Measurements from ENCODE around the gene RIN2.

DNA sequence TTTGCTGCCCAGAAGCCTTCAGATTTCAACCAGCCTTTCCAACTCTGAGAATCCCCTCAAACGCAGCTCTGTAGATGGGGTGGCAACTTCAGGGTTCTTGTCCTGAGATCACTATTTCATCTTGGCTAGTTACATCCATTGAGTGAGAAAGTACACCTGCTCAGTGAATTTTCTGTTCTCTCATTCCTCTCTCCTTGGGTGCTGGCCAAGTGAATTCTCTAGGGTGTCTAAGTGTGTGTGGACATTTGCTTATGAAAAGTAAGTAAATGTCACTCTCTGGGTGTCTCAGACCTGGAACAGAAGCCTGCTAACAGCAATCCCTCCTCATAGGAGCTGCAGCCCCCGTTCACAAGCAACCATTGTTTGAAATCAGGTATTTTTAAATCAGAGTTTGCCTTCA, 3.8 kb downstream of the RIN2 start:
- no peak for TF ChIP-seq POLR2A (IDR thresholded peaks at IDR 0.05)
- TF ChIP-seq, protein P1, sequence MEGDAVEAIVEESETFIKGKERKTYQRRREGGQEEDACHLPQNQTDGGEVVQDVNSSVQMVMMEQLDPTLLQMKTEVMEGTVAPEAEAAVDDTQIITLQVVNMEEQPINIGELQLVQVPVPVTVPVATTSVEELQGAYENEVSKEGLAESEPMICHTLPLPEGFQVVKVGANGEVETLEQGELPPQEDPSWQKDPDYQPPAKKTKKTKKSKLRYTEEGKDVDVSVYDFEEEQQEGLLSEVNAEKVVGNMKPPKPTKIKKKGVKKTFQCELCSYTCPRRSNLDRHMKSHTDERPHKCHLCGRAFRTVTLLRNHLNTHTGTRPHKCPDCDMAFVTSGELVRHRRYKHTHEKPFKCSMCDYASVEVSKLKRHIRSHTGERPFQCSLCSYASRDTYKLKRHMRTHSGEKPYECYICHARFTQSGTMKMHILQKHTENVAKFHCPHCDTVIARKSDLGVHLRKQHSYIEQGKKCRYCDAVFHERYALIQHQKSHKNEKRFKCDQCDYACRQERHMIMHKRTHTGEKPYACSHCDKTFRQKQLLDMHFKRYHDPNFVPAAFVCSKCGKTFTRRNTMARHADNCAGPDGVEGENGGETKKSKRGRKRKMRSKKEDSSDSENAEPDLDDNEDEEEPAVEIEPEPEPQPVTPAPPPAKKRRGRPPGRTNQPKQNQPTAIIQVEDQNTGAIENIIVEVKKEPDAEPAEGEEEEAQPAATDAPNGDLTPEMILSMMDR (IDR thresholded peaks at IDR 0.05): no peak

All from right lobe of liver (tissue), 4 donors.